NOMO-1 (cell line): ENCODE results near the gene PNLIPRP2.

Source experiments
- DNase-seq, 2 experiments: peaks; one replicate each; lab custom pipeline; 2025; ENCODE audit not compliant: unreplicated experiment in 2 of 2; lab: John Stamatoyannopoulos, UW

The PNLIPRP2 gene

DNA sequence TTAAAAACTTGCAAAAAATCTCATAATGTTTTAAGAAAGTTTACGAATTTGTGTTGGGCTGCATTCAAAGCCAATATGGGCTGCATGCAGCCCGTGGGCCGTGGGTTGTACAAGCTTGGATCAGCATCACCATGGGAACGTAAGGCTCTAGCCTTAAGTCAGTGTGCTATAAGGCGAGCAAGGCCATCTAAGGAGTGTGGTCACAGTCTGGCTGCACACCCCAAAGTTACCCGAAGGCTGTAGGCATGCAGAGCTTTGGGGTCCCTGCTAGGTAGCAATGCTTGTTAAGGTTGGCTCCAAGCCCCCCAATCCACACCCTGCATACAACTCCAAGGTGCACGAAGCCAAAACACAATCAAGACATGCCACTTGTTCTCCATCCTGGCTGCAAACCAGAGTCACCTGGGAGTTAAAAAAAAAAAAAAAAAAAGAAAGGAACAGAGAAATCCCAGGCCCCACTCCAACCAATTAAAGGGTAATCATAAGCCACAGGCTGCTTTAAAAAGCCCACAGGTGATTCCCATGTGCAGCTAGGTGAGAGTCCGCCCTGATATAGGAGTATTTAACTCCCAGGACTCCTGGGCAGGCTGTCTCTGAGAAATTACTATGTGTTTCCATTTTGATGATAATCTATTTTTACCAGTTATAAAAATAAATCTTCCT is 8.5 kb upstream of the PNLIPRP2 start:
- DNase-seq, result no peak

DNA sequence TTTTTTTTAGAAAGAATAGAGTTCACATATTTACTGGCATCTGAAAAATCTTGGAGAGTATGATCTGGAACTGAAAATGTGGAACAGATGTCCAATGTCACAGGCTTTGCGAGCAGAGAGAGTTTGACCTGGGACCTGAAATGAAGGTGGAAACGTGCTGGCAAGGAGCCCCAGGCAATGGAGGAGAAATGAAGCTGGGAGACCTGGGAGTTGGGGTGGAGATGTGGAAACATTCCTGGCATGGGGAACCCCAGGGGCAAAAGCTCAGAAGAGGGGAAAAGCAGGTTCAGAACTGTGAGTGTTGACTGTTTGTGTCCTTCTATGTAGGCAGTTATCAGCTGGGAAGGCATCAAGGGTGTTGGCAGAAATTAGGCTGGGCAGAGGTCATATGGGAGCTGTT is 7.3 kb upstream of the PNLIPRP2 start:
- DNase-seq, result no peak

DNA sequence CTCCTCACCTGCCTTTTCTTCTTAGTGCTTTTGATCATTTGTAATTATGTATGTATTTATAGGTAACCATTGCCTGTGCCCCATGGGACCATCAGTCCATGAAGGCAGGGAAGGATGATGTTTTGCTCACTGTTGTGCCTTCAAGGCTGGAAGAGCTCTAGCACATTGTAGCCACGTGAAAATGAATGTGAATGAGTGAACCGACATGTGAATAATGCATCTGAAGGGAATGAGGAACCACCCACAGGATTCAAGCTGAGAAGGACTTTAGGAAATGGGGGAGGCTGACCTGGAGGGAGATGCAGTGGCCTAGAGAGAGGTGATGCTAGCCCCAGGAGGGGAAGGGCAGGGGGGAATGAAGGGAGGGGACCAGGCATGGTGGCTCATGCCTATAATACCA is 6.0 kb upstream of the PNLIPRP2 start:
- no peak for DNase-seq

DNA sequence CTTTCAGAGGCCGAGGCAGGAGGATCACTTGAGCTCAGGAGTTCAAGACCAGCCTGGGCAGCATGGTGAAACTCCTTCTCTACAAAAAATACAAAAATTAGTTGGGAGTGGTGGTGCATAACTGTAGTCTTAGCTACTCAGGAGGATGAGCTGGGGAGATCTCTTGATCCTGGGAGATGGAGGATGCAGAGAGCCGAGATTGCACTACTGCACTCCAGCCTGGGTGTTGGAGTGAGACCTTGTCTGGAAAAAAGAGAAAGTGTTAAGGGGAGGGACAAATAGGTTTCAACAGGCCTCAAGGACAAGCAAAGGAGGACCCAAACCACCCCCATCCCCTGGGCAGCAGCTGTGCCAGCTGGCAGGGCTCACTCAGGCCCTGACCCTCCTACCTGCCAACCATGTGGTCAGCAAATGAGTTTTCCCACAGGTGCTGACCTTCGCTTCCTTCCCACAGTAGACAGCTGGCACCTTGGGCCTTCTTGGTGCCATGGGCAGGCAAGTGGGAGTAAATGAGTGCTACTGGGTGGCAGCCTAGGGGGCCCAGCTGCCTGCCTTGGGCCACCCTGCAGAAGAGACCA is 5.5 kb upstream of the PNLIPRP2 start:
- DNase-seq, result no peak

DNA sequence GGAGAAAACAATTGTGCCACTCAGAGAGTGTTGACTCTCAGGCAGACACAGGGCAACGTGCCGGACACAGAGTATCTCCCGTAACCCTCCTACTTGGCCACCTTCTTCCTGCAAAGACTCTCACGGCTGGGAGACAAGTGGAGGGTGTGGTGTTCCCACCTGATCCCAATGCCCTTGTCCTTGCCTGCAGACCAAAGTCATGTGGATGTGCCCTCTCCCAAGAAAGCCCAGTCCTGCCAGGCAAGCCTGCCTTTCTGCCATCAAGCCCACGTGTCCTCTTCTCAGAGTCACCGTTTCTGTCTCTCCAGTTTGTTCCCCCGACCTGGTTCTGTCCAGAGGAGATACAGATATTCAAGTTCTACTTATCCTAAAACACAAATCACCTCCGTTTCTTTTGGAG is 723 bp downstream of the PNLIPRP2 start:
- no peak for DNase-seq

DNA sequence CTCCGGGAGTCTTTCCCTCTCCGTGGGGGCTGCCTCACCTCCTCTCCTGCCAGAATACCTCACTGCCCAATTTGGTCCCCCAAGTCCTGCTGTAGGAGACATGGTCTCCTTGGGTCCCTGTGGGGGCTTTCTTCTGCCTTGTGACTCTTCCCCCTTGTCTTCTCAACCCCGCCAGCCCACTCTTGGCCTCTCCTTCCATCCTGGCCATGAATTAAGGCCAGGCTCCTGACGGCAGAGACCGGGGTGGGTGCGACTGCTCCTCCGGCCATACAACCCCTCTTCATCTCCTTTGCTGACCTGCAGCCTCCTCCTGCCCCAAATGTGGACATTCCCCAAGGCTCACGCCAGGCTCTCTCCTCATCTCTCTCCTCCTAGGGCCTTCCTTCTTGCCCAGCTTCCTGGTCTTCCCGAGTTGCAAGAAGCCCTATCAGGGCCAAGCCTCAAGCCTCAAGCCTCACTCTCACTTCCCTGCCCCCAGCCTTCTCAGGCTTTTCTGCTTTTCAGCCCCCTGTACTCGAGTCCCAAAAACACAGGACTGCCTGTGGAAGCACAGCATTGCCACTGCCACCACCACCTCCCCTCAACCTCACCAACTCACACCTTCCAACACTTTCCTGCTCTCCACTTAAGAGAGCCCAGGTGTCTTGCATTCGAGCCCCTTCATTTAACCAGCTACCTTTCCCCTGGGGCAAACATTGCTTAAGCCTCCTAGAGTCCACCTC is 1.3 kb downstream of the PNLIPRP2 start:
- no peak for DNase-seq

DNA sequence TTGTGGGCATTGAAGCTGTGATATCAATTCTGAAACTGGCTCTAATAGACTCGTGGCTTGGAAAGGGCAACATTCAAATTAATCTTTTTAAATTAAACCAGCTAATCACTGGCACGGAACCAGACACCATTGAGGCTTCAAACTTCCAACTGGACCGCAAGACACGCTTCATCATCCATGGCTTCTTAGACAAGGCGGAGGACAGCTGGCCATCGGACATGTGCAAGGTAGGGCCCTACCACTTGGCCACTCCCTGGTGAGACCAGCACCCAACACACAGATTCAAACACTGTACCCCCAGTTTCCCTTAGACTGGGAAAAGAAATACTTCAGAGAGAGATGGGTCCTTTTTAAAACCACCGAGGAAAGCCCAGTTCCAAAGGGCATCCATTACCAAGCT is 5.1 kb downstream of the PNLIPRP2 start:
- no peak for DNase-seq

DNA sequence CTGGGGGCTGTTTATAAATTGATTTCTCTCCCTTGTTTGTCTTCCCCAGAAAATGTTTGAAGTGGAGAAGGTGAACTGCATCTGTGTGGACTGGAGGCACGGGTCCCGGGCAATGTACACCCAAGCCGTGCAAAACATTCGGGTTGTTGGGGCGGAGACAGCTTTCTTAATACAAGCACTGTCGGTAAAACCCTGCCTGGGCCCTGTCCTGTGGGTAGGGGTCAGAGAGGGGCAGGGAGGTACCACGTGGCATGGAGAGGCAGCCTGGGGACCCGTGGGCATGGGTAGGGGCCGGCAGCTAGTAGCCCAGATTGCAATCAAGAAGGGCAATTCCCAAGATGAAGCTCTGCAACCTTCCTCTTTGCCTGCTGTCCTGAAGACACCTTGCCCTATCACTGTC is 6.1 kb downstream of the PNLIPRP2 start:
- no peak for DNase-seq

DNA sequence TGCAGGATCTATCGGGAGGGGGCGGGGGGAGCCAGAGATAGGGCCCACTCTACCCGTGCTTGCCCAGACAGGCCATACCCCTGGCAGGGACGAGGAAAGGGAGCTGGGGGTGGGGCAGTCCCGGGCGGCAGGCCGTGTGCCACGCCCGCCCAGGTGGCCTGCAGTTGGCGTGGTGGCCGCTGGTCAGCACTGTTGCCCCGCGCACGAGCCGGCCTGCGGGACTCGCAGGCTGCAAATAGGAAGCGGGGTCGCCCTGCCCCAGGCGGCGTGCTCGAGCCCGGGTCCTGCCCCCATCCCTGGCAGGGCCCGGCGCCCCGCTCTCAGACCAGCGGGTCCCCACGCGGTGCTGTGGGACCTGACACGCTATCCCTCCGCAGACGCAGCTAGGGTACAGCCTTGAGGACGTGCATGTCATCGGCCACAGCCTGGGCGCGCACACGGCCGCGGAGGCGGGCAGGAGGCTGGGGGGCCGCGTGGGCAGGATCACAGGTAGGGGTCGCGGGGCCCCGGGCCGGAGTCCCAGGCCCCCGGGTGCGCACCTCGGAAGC is 6.7 kb downstream of the PNLIPRP2 start:
- no peak for DNase-seq

DNA sequence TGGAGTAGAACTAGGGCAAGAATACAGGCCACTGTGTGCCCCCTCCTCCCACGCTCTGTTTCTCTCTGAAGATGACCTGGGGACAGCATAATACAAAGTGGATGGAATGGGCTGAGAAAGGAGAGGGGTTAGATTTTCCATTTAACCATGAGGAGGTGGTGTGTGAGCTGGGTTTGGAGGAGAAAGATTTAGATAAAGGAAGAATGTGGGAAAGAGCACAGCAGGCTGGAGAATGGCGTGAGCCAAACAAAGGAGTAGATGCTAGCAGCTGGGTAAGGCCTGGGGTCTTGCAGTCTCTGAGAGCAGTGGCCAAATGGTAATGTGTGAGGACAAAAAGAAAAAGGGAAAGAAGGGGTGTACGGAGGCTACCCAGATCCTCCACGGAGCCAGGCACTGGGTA is 8.6 kb downstream of the PNLIPRP2 start:
- DNase-seq, result no peak

DNA sequence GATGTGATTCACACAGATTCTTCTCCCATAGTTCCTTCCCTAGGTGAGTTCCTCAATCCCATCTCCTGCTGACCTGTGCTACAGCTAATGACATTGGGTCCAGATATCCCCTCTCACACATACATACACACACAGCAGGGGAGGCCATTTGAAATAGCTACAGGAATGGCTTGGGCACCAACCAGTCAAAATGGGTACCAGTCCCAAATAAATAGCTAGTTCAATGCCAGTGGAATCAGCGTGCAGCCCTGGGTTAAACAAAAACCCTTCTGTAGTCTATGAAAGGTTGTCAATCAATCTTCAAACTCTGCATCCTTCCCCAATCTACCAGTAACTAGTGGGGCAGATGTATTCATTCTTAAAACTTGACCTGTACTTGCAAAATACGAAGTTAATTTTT is 9.3 kb downstream of the PNLIPRP2 start:
- DNase-seq, result no peak

DNA sequence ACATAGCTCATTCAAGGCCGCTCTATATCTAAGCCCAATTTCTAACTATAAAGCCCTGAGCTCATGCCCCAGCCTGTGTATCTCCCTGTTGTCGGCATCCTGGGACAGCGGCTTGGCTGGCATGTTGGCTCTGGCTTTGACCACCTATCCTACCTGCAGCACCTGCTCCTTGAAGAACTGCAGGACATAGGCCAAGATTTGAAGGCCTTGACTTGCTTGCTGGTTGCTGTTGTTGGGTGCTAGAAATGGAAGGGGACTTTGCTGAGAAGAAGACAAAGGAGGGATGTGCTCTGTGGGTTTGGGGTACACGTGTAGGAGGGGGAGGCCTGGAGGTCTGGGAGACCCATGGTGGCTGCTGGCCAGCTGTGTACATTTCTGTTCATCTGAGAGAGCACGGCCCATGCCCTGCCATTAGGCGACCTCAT is 11.1 kb downstream of the PNLIPRP2 start:
- no peak for DNase-seq

DNA sequence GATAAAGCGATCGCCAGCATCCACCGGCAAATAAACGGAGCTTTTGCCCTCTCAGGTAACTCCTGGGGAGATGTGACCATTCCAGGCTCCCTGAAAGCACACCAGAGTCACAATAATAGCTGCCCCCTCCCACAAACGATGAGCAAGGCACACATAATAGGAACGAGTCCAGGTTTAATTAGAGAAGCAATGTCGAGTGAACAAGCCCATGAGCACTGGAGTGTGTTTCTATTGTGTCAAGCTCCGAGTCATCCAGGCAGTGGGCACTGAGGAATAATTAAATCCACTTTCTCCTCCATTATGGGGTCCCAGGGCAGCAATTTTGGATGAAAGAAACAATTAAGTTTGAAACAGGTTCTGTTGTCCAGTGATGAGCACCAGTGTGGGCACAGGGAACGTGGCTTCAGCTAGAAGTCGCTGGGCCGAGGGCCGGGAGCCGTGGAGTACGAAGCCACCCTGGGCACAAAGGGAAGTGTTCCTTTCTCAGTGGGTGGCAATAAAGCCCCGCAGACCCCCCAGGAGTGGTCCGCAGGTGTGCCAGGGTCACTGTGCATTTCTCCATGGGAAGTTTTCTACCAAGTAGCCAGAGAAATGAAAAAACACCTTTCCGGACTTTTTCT is 12.0 kb downstream of the PNLIPRP2 start:
- no peak for DNase-seq

DNA sequence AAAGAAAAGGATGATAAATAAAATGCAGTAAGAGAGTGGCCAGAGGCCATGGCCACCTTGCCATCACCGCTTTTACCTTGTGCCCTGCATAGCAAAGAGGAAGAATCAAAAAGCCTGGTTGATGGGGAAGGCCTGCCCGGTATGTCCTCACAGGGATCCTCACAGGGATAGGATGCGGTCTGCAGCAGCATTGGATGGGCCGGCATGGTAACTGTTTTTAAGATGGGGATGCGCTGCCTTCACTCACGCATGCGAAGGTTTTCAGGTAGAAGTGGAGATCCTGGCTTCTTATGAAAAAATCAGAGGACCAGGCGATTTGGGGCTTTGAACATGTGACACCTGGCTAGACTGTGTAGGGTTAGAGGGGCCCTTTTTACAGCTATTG is 12.5 kb downstream of the PNLIPRP2 start:
- no peak for DNase-seq

DNA sequence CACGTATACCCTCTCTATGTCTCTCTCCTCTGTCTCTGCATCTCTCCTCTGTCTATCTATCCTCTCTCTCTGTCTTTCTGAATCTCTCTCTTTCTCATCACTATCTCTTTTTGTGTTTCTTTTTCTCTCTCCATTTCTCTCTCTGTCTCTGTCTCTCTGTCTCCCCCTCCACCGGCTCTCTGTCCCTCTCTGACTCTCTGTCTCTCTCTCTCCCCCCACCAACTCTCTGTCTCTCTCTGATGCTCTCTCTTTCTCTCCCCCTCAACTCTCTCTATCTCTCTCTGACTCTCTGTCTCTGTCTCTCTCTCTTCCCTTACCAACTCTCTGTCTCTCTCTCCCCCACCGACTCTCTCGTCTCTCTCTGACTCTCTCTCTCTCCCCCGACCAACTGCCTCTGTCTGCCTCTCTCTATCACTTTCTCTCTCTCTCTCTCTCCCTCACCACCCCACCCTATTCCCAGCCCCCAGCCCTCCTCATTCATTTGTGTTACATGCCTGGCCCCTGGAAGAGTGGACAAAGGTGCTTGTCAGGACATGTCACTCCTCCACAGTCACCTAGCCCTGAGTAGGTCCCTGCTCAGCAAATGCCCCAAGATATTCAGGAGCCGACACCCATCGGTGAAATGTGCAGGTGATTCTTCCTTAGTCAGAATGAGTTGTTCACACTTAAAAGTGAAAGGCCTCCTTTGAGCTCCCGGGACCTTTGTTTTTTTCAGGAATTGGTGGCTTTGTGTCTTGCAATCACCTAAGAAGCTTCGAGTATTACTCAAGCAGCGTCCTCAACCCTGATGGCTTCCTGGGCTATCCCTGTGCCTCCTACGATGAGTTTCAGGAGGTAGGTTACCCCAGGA is 13.6 kb downstream of the PNLIPRP2 start:
- DNase-seq, result no peak

DNA sequence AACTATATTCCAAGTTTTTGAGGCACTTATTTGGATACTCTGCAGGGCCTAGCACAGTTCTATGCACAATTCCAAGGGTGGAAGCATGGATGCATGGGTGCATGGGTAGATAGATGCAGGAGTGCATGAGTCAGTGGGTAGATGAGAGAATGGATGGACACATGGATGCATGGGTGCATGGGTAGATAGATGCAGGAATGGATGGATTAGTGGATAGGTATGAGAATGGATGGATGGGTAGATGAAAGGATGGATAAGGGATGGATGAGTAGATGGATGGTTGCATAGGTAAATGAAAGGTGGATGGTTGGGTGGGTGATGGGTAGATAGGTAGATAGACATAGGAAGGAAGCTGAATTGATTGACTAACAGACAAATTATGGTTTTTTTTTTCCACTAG is 15.6 kb downstream of the PNLIPRP2 start:
- no peak for DNase-seq

DNA sequence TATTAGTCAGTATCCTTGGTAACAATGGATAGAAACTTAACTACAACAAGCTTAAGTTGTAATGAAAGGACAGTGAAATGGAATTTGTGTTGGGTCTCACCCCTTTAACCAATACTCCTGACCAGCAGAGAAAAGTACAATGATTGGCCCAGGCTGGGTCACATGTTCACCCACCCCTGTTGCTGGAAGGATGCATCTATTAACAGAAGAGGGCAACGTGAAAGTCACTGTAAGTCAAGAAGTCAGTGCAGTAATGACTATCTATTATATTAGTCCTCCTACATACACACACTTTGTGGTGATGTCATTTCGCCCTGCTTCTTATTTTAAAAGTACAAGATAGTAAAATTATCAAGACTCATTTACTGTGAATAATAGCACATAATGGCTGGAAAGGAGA is 16.2 kb downstream of the PNLIPRP2 start:
- no peak for DNase-seq

DNA sequence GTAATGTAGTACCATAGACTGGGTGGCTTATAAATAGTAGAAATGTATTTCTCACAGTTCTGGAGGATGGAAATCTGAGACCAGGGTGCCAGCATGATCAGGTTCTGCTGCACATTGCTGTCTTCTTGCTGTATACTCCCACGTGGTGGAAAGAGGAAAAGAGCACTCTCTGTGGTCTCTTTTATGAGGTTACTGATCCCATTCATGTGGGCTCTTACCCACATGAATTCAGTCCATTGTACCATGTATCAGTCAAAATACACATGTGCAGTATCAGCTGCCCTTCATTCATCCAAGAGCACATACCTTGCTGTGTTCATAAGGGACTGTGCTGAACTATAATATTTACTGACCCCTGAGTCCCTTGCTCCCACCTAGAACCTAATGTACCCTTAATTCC is 17.1 kb downstream of the PNLIPRP2 start:
- no peak for DNase-seq

DNA sequence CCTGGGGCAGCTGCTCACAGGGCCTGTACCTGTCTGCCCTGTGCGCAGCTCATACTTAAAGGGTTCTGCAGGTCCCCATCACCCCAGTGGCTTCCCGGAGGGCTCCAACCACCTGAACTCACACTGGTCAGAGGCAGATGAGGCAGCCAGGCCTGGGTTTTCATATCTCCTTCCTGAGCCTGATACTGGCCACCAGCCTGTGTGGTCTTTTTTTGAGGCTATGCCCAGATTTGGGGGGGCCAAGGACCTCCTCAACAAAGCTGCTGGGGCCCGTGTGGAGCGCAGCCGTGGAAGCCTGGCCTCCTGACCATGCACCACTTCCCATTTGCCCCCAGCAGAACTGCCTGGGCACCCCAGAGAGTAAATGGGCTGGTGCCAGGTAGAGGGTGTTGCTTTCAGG is 25.7 kb downstream of the PNLIPRP2 start:
- no peak for DNase-seq

DNA sequence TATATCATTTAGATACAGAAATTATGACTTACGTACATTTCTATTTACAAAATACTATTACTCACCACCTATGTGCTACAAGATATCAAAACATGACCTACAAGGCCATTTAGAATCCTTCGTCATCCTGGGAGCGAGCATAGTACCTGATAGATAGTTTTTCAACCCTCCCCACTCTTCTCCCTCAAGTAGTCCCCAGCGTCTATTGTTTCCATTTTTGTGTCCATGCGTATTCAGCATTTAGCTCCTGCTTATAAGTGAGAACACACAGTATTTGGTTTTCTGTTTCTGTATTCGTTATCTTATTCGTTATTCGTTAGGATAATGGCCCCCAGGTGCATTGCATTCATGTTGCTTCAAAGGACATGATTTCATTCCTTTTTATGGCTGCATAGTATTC is 28.1 kb downstream of the PNLIPRP2 start:
- no peak for DNase-seq

DNA sequence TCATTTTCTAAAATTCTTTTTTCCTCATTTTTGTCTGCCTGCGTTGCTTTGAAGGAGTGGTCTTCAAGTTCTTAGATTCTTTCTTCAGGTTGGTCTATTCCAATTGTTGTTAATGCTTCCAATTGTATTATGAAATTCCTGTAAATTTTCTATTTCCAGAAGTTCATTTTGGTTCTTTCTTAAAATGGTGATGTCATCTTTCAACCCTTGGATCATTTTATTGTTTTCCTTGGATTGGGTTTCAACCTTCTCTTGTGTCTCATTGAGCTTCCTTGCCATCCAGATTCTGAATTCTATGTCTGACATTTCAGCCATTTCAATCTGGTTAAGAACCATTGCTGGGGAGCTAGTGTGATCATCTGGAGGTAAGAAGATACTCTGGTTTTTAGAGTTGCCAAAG is 33.1 kb downstream of the PNLIPRP2 start:
- no peak for DNase-seq
